Measurements from ENCODE around the gene ZNF221.

Gene ZNF221

DNA sequence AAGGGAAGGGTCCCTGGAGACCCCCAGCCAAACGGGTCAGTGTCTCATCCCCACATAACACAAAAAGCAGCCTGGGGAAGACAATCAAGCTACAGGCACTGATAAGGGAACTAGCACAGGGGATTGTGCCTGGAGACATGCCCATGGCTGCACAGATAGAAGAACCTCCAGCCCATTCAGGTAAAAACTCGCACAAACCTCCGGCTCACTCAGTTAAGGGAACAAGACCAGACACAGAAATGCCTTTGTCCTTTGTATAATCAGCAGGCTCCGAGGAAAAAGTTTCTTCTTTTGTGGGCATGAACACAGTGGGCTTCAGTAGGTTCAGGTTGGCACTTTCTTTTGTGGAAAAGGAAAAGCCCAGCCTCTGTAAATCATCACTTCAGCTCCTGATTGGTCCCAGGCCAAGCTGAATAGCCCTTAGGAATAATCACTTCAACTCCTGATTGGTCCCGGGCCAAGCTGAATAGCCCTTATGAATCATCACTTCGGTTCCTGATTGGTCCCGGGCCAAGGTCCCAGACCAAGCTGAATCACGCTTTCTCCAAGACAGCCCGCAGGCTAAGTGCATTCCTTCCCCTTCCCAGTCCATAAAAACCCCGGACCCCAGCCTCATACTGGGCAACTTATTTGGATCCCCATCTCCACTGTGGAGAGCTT is 46.7 kb downstream of the ZNF221 start:
- H3K36me3 ChIP-seq (replicated peaks): peaks cover 28% of the 10 kb centered on the region
- H3K4me3 ChIP-seq (ENCODE audit: low read depth, low read length): no peak overlapping the region
- in situ Hi-C loops (cut with HindIII; ENCODE audit: low pct_ligation_motif_present, low sequenced_read_pairs): no loop called here
- TF ChIP-seq CTCF (IDR thresholded peaks at IDR 0.05; ENCODE audit: low read depth, low read length, missing control alignments): no peak
- no peaks in the 10 kb centered on the region for H3K27me3 ChIP-seq (replicated peaks)
- no peak overlapping the region for H3K27ac ChIP-seq
- peak; percentile 9 for DNase-seq

GRCh38 chr19:44002212-44002565 is 51.2 kb downstream of the ZNF221 start:
- H3K27me3 ChIP-seq (replicated peaks): no peaks in the 10 kb centered on the region
- DNase-seq: no peak
- H3K27ac ChIP-seq: peak overlapping the region; percentile 50
- H3K4me3 ChIP-seq (ENCODE audit: low read depth, low read length): peak overlapping the region; percentile 86
- in situ Hi-C loops (cut with HindIII; ENCODE audit: low pct_ligation_motif_present, low sequenced_read_pairs): no loop called here
- TF ChIP-seq CTCF (IDR thresholded peaks at IDR 0.05; ENCODE audit: low read depth, low read length, missing control alignments): no peak
- no peaks in the 10 kb centered on the region for H3K36me3 ChIP-seq (replicated peaks)

- H3K27me3 ChIP-seq (replicated peaks): no peaks in the 10 kb centered on the region
Observed at GRCh38 chr19:44002566-44003460, 51.8 kb downstream of the ZNF221 start, which contains the start of gene ZNF230. Gene ZNF230 (plus strand): TSS chr19:44002957. CDS start chr19:44007079, 4,122 bp downstream.

DNA sequence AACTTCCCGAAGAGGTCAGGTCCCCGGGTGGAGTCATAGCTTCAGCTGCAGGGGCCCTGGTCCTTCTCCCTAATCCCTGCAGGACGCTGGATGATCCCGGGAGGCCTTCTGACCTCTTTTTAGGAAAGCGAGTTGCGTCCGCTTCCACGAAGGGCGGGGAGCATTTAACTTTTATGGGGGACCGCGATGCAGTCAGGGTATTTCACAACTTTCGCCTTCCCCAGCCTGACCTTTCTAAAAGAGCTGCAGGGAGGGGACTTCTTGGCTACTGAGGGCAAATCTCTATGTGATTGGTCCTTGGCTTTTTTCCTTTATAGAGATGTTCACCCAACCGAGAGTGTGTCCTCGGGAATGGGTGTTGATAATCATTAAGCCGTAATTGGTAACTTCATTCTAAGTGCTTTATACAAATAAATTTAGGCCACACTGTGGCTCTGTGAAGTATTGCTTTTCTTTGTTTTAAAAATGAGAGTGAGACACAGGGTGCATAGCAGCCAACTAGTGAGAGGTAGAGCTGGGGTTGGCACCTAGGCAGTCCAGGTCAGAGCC is 52.5 kb downstream of the ZNF221 start:
- peak overlapping the region; percentile 86 for H3K4me3 ChIP-seq (ENCODE audit: low read depth, low read length)
- H3K27ac ChIP-seq: no peak overlapping the region
- in situ Hi-C loops (cut with HindIII; ENCODE audit: low pct_ligation_motif_present, low sequenced_read_pairs): no loop called here
- H3K27me3 ChIP-seq (replicated peaks): no peaks in the 10 kb centered on the region
- DNase-seq: no peak
- H3K36me3 ChIP-seq (replicated peaks): peaks cover 4% of the 10 kb centered on the region
- no peak for TF ChIP-seq CTCF (IDR thresholded peaks at IDR 0.05; ENCODE audit: low read depth, low read length, missing control alignments)

More at GRCh38 chr19:44002566-44003460, 51.8 kb downstream of the ZNF221 start, which contains the start of gene ZNF230:
- H3K27ac ChIP-seq: peak within 1 kb of the TSS; percentile 50
- peak within 1 kb of the TSS; percentile 86 for H3K4me3 ChIP-seq (ENCODE audit: low read depth, low read length)
- H3K36me3 ChIP-seq (replicated peaks): no peaks in the 10 kb centered on the region
- peak; percentile 94 for DNase-seq
- in situ Hi-C loops (cut with HindIII; ENCODE audit: low pct_ligation_motif_present, low sequenced_read_pairs): no loop called here
- no peak for TF ChIP-seq CTCF (IDR thresholded peaks at IDR 0.05; ENCODE audit: low read depth, low read length, missing control alignments)

- DNase-seq: no peak
- Histone ChIP-seq H3K36me3 (replicated peaks) (peaks cover 26% of the 10 kb centered on the region), H3K27me3 (replicated peaks) (no peaks in the 10 kb centered on the region), H3K4me3 (ENCODE audit: low read depth, low read length) (no peak overlapping the region), H3K27ac (no peak overlapping the region)
- in situ Hi-C loops (cut with HindIII; ENCODE audit: low pct_ligation_motif_present, low sequenced_read_pairs): no loop called here
- no peak for TF ChIP-seq CTCF (IDR thresholded peaks at IDR 0.05; ENCODE audit: low read depth, low read length, missing control alignments)
Observed at GRCh38 chr19:44005973-44006372, 54.9 kb downstream of the ZNF221 start.

All from brain microvascular endothelial cell (primary cell).